Liver (tissue), 3 donors: ENCODE data around the gene RUNX1.

Experiments
- EGR1 ChIP-seq, 2 donors: IDR thresholded peaks; 2 replicates each; pipeline ENCODE4 v1.6.1; 2016 to 2018; ENCODE audit warnings: antibody characterized with exemption in 2 of 2, low read depth in 2 of 2
- FOXA1 ChIP-seq: IDR thresholded peaks from 2 replicates; pipeline ENCODE4 v1.6.1; 2016; ENCODE audit warnings: antibody characterized with exemption
- HNF4G ChIP-seq: IDR thresholded peaks from 2 replicates; pipeline ENCODE4 v1.6.1; 2016; ENCODE audit warnings: antibody characterized with exemption
- JUND ChIP-seq, 2 donors: IDR thresholded peaks; 2 replicates each; pipeline ENCODE4 v1.6.1; 2016; ENCODE audit warnings: antibody characterized with exemption in 2 of 2
- RAD21 ChIP-seq, 2 donors: IDR thresholded peaks; 2 replicates each; pipeline ENCODE4 v1.6.1; 2016; ENCODE audit warnings: antibody characterized with exemption in 2 of 2, mild to moderate bottlenecking in 2 of 2
- RXRA ChIP-seq, 2 donors: IDR thresholded peaks; 2 replicates each; pipeline ENCODE4 v1.6.1; 2017 to 2018; ENCODE audit warnings: antibody characterized with exemption in 2 of 2, mild to moderate bottlenecking in 1 of 2
- TF ChIP-seq, protein P1 (sequence below): fragments of 150-350 bp; IDR thresholded peaks from 2 replicates; pipeline ENCODE4 v1.5.1; 2017; ENCODE audit warnings: improper control_type of control experiment, low read depth, low read length; ENCODE audit not compliant: missing input control
- TF ChIP-seq, protein P2 (sequence below): IDR thresholded peaks from 2 replicates; pipeline ENCODE4 v1.6.1; 2016; ENCODE audit warnings: antibody characterized with exemption, mild to moderate bottlenecking
- TF ChIP-seq, protein P3 (sequence below): IDR thresholded peaks from 2 replicates; pipeline ENCODE4 v1.6.1; 2016; ENCODE audit warnings: antibody characterized with exemption
- TF ChIP-seq, protein P4 (sequence below): IDR thresholded peaks from 2 replicates; pipeline ENCODE4 v1.6.1; 2016; ENCODE audit warnings: antibody characterized with exemption
- donor health status: healthy.
- donor health status: healthy.

DNA sequence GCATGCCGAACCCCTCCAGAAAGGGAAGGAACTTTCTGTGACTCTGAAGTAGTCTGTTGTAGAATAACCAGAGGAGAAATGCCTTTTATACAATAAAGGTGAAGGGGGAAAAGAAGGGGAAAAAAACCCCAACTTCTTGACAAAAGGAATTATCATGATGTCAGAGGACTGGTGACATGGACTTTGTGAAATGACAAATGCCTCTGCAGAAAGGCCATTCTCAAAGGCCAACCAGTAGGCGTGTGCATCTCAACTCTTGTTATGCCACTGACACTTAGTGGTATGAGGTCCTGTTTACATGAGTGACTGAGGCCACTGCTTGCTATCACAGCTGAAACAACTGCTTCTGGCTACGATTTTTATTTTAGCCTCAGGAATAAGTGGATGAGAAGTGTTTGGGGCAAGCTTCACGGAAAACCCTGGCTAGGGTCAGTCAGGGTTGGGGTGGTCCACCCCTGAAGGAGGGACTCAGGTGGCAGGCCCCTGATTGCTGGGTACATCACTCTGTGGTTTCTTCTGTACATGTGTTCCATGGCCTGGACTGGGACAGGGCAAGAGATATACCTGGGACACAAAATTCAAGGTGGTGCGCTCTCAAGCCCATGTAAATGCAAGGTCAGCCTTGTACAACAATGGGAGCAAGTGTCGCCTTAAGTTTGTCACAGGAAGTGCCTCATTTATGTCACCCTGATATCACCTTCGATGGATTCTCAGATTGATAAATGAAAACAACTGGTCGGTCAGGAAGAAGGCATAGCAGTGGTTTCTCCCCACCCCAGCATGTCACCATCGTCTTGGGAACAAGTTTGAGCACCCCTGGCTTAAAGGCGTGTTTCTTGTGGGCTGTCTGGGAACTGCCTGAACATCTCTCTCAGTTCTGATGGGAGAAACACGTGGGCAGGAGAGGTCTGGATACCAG is 12.4 kb downstream of the RUNX1 start:
- TF ChIP-seq, protein P1, sequence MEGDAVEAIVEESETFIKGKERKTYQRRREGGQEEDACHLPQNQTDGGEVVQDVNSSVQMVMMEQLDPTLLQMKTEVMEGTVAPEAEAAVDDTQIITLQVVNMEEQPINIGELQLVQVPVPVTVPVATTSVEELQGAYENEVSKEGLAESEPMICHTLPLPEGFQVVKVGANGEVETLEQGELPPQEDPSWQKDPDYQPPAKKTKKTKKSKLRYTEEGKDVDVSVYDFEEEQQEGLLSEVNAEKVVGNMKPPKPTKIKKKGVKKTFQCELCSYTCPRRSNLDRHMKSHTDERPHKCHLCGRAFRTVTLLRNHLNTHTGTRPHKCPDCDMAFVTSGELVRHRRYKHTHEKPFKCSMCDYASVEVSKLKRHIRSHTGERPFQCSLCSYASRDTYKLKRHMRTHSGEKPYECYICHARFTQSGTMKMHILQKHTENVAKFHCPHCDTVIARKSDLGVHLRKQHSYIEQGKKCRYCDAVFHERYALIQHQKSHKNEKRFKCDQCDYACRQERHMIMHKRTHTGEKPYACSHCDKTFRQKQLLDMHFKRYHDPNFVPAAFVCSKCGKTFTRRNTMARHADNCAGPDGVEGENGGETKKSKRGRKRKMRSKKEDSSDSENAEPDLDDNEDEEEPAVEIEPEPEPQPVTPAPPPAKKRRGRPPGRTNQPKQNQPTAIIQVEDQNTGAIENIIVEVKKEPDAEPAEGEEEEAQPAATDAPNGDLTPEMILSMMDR = no peak
- TF ChIP-seq, protein P2, sequence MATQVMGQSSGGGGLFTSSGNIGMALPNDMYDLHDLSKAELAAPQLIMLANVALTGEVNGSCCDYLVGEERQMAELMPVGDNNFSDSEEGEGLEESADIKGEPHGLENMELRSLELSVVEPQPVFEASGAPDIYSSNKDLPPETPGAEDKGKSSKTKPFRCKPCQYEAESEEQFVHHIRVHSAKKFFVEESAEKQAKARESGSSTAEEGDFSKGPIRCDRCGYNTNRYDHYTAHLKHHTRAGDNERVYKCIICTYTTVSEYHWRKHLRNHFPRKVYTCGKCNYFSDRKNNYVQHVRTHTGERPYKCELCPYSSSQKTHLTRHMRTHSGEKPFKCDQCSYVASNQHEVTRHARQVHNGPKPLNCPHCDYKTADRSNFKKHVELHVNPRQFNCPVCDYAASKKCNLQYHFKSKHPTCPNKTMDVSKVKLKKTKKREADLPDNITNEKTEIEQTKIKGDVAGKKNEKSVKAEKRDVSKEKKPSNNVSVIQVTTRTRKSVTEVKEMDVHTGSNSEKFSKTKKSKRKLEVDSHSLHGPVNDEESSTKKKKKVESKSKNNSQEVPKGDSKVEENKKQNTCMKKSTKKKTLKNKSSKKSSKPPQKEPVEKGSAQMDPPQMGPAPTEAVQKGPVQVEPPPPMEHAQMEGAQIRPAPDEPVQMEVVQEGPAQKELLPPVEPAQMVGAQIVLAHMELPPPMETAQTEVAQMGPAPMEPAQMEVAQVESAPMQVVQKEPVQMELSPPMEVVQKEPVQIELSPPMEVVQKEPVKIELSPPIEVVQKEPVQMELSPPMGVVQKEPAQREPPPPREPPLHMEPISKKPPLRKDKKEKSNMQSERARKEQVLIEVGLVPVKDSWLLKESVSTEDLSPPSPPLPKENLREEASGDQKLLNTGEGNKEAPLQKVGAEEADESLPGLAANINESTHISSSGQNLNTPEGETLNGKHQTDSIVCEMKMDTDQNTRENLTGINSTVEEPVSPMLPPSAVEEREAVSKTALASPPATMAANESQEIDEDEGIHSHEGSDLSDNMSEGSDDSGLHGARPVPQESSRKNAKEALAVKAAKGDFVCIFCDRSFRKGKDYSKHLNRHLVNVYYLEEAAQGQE = no peak
- TF ChIP-seq, protein P3, sequence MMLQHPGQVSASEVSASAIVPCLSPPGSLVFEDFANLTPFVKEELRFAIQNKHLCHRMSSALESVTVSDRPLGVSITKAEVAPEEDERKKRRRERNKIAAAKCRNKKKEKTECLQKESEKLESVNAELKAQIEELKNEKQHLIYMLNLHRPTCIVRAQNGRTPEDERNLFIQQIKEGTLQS = no peak
- TF ChIP-seq HNF4G (no peak), EGR1 (IDR thresholded peaks at IDR 0.05; ENCODE audit: low read depth in 2 of 2) (no peak), RXRA (IDR thresholded peaks at IDR 0.05) (no peak), RAD21 (IDR thresholded peaks at IDR 0.05) (no peak), JUND (IDR thresholded peaks at IDR 0.05) (no peak), FOXA1 (no peak)
- TF ChIP-seq, protein P4, sequence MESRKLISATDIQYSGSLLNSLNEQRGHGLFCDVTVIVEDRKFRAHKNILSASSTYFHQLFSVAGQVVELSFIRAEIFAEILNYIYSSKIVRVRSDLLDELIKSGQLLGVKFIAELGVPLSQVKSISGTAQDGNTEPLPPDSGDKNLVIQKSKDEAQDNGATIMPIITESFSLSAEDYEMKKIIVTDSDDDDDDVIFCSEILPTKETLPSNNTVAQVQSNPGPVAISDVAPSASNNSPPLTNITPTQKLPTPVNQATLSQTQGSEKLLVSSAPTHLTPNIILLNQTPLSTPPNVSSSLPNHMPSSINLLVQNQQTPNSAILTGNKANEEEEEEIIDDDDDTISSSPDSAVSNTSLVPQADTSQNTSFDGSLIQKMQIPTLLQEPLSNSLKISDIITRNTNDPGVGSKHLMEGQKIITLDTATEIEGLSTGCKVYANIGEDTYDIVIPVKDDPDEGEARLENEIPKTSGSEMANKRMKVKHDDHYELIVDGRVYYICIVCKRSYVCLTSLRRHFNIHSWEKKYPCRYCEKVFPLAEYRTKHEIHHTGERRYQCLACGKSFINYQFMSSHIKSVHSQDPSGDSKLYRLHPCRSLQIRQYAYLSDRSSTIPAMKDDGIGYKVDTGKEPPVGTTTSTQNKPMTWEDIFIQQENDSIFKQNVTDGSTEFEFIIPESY = no peak
